Upper lobe of right lung (tissue), 1 donor: ENCODE data around the gene GRIN3B. TPM values are rescaled to one million over a fixed set of nuclear protein-coding genes. Genes with fewer than 3 reads are reported as not detected.

Source experiments
- ATAC-seq: fragments of 200-7000 bp; cut with Tn5 transposase; one replicate; pipeline ENCODE4 v1.9.1; 2020; ENCODE audit warnings: mild to moderate bottlenecking, moderate library complexity
- DNase-seq: peaks from one replicate; pipeline ENCODE4 v3.0.0-alpha.2; 2020
- H3K27ac ChIP-seq: fragments of 200-600 bp; one replicate; pipeline ENCODE4 v1.8.0; 2022
- H3K27me3 ChIP-seq: fragments of 200-600 bp; one replicate; pipeline ENCODE4 v1.8.0; 2022; ENCODE audit warnings: mild to moderate bottlenecking
- H3K36me3 ChIP-seq: fragments of 200-600 bp; one replicate; pipeline ENCODE4 v1.8.0; 2022
- H3K4me1 ChIP-seq: fragments of 200-600 bp; one replicate; pipeline ENCODE4 v1.8.0; 2022
- H3K4me3 ChIP-seq: fragments of 200-600 bp; one replicate; pipeline ENCODE4 v1.8.0; 2022; ENCODE audit warnings: mild to moderate bottlenecking
- H3K9me3 ChIP-seq: fragments of 200-600 bp; one replicate; pipeline ENCODE4 v1.8.0; 2022
- CTCF ChIP-seq: fragments of 200-600 bp; IDR thresholded peaks from one replicate; pipeline ENCODE4 v1.8.0; 2022; ENCODE audit warnings: antibody characterized with exemption
- intact Hi-C: fragments of 100-400 bp; cut with DNase I; formaldehyde crosslinking; loops from one replicate; pipeline ENCODE4 v1.11.0; 2022
- total RNA-seq: library from RNA; stranded (reverse); fragmentation: NEBNext Ultra II Directional; extraction: Animal tissue kit (Norgen Biotek cat#: 25700); gene quantifications from one replicate; pipeline ENCODE4 v1.2.1, GENCODE V29; 2021
- donor health status: DM: no; HTN: yes; CAD: no; lungs with severe emphysema.

Gene GRIN3B
- total RNA-seq, 1 donor from 2014 or later, result not detected

DNA sequence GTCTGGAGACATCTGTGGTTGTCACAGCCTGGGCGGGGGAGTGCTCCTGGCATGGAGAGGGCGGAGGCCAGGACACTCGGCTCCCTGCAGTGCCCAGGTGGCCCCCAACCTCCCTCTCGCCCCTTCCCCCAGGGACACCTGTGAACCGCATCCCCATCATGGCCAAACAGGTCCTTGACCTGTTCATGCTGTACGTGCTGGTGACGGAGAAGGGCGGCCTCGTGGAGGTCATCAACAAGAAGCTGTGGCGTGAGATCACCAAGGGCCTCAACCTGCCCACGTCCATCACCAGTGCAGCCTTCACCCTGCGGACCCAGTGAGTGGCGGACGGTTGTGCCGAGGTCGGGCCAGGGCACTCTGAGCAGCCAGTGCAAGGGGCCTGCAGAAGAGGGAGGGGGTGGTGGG, 36.1 kb upstream of the GRIN3B start:
- no peak for TF ChIP-seq CTCF
- no peak overlapping the region for H3K27ac ChIP-seq
- intact Hi-C loops, result no loop called here
- H3K4me3 ChIP-seq, result no peak overlapping the region
- no peaks in the 10 kb centered on the region for H3K4me1 ChIP-seq
- ATAC-seq (no peak), DNase-seq (no peak)
- H3K27me3 ChIP-seq, result no peaks in the 10 kb centered on the region
- H3K9me3 ChIP-seq, result no peaks in the 10 kb centered on the region
- peaks cover 24% of the 10 kb centered on the region for H3K36me3 ChIP-seq

DNA sequence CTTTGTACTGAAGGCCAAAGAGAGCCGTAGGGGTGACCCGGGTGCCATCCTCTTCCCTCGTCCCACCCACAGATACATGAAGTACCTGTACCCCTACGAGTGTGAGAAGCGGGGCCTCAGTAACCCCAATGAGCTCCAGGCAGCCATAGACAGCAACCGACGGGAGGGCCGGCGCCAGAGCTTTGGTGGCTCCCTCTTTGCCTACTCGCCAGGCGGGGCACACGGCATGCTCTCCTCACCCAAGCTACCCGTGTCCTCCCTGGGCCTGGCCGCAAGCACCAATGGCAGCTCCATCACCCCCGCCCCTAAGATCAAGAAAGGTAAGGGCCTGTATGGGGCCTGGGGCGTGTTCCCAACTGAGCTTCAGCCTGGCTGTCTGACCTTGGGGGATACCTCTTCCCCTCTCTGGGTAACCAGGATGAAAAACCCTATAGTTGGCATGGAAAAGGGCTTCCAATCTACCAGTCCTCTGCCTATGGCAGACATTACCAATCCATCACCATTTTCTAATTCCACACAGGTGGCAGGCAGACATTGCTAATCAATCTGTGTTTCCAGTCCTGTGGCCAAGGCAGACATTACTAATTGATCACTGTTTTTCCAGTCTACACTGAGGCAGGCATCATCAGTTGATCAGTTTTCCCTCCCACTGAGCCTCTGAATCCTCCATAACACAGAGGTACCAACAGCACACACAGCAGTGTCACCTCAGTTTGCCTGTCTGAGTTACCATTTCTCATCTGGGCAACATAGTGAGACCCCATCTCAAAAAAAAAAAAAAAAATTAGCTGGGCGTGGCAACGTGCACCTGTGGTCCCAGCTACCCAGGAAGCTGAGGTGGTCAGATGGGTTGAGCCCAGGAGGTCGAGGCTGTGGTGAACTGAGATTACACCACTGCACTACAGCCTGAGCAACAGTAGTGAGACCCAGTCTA, 35.2 kb upstream of the GRIN3B start:
- Histone ChIP-seq H3K36me3 (peaks cover 33% of the 10 kb centered on the region), H3K27ac (no peak overlapping the region), H3K9me3 (no peaks in the 10 kb centered on the region), H3K4me1 (no peaks in the 10 kb centered on the region), H3K4me3 (no peak overlapping the region), H3K27me3 (no peaks in the 10 kb centered on the region)
- DNase-seq (no peak), ATAC-seq (no peak)
- TF ChIP-seq CTCF, result no peak
- intact Hi-C loops, result no loop called here

GRCh38 chr19:966485-967088, 33.6 kb upstream of the GRIN3B start:
- intact Hi-C loops, result no loop called here
- H3K4me3 ChIP-seq, result no peak overlapping the region
- no peaks in the 10 kb centered on the region for H3K4me1 ChIP-seq
- no peak for TF ChIP-seq CTCF
- ATAC-seq, result no peak
- H3K27ac ChIP-seq, result no peak overlapping the region
- DNase-seq, result no peak
- no peaks in the 10 kb centered on the region for H3K27me3 ChIP-seq
- H3K9me3 ChIP-seq, result peaks cover 6% of the 10 kb centered on the region
- peaks cover 46% of the 10 kb centered on the region for H3K36me3 ChIP-seq

DNA sequence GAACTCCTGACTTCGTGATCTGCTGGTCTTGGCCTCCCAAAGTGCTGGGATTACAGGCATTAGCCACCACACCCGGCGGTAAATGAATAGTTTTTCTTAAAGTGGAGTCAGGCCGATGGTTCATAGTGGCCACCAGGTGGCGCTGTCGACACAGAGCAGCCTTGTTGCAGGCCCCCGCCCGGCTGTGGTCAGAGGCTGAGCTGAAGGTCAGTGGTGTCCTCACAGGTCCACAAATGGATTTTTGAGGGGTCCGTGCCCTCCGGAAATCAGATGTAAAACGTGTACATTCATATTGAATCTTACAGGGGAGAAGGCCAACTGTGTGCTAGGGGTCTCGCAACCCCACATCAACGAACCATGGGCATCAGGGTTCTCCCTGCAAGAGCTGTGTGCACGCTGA, 29.5 kb upstream of the GRIN3B start:
- TF ChIP-seq CTCF, result peak; percentile 46
- peaks cover 53% of the 10 kb centered on the region for H3K36me3 ChIP-seq

GRCh38 chr19:971795-972194, 28.4 kb upstream of the GRIN3B start:
- H3K27ac ChIP-seq, result no peak overlapping the region
- H3K4me1 ChIP-seq, result no peaks in the 10 kb centered on the region
- no peak overlapping the region for H3K4me3 ChIP-seq
- no peak for DNase-seq
- intact Hi-C loops, result no loop called here
- no peak for ATAC-seq
- peaks cover 48% of the 10 kb centered on the region for H3K36me3 ChIP-seq
- H3K9me3 ChIP-seq, result peaks cover 6% of the 10 kb centered on the region
- H3K27me3 ChIP-seq, result no peaks in the 10 kb centered on the region
- no peak for TF ChIP-seq CTCF

More for the DNA sequence above, 29.5 kb upstream of the GRIN3B start:
- Histone ChIP-seq H3K27me3 (no peaks in the 10 kb centered on the region), H3K27ac (no peak overlapping the region), H3K9me3 (peaks cover 6% of the 10 kb centered on the region), H3K4me1 (no peaks in the 10 kb centered on the region), H3K4me3 (no peak overlapping the region)
- intact Hi-C loops, result no loop called here
- ATAC-seq (no peak), DNase-seq (no peak)
